RWPE2 (cell line): ENCODE measurements around the gene DRD1.
A peak's percentile ranks its signal among the peaks of the same experiment; 100 is the strongest.

ENCODE experiments used
- ATAC-seq: fragments of 200-7000 bp; cut with Tn5 transposase; 3 replicates; pipeline ENCODE4 v1.9.1; 2021; ENCODE audit warnings: low read depth
- DNase-seq: peaks from one replicate; pipeline ENCODE4 v3.0.0-alpha.2; 2020; ENCODE audit warnings: low spot score
- H3K27ac ChIP-seq: fragments of 450-650 bp; 2 replicates; pipeline ENCODE4 v1.5.1; 2017; ENCODE audit warnings: mild to moderate bottlenecking; ENCODE audit not compliant: poor library complexity, severe bottlenecking
- H3K27me3 ChIP-seq: fragments of 250-450 bp; sonication (Bioruptor Pico); 2 replicates; pipeline ENCODE4 v1.5.1; 2021; ENCODE audit warnings: mild to moderate bottlenecking, moderate library complexity; ENCODE audit not compliant: insufficient read depth, poor library complexity, severe bottlenecking
- H3K36me3 ChIP-seq: fragments of 250-450 bp; sonication (Bioruptor Pico); 2 replicates; pipeline ENCODE4 v1.5.1; 2020; ENCODE audit warnings: low read depth, mild to moderate bottlenecking, moderate library complexity
- H3K4me1 ChIP-seq: fragments of 250-450 bp; sonication (Bioruptor Pico); 2 replicates; pipeline ENCODE4 v1.5.1; 2021; ENCODE audit warnings: mild to moderate bottlenecking, moderate library complexity; ENCODE audit not compliant: insufficient read depth, poor library complexity, severe bottlenecking
- H3K4me3 ChIP-seq: fragments of 250-450 bp; sonication (Bioruptor Pico); 2 replicates; pipeline ENCODE4 v1.5.1; 2021; ENCODE audit warnings: mild to moderate bottlenecking, moderate library complexity; ENCODE audit not compliant: severe bottlenecking
- H3K9me3 ChIP-seq: fragments of 250-450 bp; sonication (Bioruptor Pico); 2 replicates; pipeline ENCODE4 v1.5.1; 2021; ENCODE audit warnings: mild to moderate bottlenecking, moderate library complexity; ENCODE audit not compliant: severe bottlenecking
- TF ChIP-seq, protein P1 (sequence below): fragments of 450-650 bp; IDR thresholded peaks from one replicate; pipeline ENCODE4 v1.5.1; 2017; ENCODE audit warnings: mild to moderate bottlenecking, moderate library complexity; ENCODE audit not compliant: poor library complexity, severe bottlenecking

DRD1 gene

DNA sequence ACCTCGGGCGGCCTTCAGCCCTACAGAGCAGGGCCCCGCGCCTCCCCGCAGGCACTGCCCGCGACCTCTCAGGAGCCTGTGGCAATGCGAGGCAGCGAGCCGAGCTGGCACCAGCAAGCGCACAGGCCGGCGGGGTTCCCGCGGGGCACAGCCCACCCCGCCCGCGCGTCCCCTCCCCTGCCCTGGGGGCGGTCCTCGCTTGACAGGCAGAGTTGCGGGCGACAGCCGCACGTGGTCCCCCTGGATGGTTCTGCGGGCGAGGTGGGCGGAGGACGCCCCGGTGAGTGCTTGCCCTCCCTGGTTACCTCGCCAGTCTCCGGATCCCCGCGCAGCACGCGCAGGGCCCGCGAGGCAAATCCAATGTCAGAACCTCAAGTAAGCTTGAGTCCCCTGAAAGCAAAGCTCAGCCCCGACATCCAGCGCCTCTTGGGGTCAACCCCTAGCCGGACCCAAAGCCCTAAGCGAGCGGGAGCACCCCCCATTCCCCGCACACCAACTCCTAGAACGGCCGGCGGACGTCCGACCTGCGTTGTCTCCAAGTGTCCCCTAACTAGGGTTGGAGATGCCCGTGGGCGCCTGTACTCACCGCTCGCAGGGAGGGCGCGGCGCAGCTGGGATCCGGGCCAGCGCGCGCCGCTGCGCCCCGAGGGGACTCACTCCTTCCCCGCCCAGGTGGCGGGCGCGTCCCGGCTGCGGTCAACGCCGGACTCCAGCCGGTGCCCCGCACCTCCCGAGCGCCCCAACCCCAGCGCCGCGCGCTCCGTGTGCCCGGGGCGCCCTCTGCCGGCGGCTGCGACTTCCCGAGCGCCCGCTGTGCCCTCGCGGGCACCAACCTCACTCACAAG lies at the start of gene DRD1:
TSS of gene DRD1 (minus strand) at position 123 of the 845 bp plus-strand sequence. CDS start 1,083 bp downstream, outside the sequence.
- TF ChIP-seq, protein P1, sequence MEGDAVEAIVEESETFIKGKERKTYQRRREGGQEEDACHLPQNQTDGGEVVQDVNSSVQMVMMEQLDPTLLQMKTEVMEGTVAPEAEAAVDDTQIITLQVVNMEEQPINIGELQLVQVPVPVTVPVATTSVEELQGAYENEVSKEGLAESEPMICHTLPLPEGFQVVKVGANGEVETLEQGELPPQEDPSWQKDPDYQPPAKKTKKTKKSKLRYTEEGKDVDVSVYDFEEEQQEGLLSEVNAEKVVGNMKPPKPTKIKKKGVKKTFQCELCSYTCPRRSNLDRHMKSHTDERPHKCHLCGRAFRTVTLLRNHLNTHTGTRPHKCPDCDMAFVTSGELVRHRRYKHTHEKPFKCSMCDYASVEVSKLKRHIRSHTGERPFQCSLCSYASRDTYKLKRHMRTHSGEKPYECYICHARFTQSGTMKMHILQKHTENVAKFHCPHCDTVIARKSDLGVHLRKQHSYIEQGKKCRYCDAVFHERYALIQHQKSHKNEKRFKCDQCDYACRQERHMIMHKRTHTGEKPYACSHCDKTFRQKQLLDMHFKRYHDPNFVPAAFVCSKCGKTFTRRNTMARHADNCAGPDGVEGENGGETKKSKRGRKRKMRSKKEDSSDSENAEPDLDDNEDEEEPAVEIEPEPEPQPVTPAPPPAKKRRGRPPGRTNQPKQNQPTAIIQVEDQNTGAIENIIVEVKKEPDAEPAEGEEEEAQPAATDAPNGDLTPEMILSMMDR: peak; percentile 98
- Histone ChIP-seq H3K9me3 (no peaks in the 10 kb centered on the region), H3K27ac (no peak within 1 kb of the TSS), H3K27me3 (peaks cover 70% of the 10 kb centered on the region), H3K4me3 (peak within 1 kb of the TSS; percentile 4), H3K4me1 (no peaks in the 10 kb centered on the region), H3K36me3 (no peaks in the 10 kb centered on the region)
- peak; percentile 69 for DNase-seq
- peak; percentile 84 for ATAC-seq

GRCh38 chr5:175493726-175494125 lies 49.7 kb upstream of the DRD1 start:
- Histone ChIP-seq H3K36me3 (peaks cover 100% of the 10 kb centered on the region), H3K27ac (peak overlapping the region; percentile 3)
- TF ChIP-seq, protein P1: no peak

DNA sequence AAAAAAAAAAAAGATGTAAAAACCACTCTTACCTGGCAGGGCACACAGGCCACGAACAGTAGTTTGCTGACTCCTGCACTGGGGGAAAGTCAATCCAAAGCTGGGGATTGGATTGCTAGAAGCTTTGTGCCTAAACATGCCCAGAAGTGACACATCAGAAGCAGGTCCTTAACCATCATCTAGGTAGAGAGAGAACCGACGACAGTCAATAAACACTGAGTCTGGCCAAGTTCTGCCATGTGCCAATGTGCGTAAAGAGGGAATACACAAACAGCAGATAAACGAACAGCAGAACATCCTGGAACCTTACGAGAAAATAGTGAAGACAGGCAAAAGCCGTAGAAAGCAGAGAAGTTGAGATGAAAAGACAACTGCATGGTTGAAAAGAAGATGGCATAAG lies 49.3 kb upstream of the DRD1 start:
- Histone ChIP-seq H3K9me3 (no peaks in the 10 kb centered on the region), H3K27me3 (no peaks in the 10 kb centered on the region), H3K4me3 (no peak overlapping the region), H3K4me1 (peaks cover 8% of the 10 kb centered on the region), H3K27ac (no peak overlapping the region), H3K36me3 (peaks cover 100% of the 10 kb centered on the region)
- ATAC-seq: no peak
- DNase-seq: no peak
- TF ChIP-seq, protein P1: no peak

More at GRCh38 chr5:175493726-175494125, 49.7 kb upstream of the DRD1 start:
- Histone ChIP-seq H3K4me3 (no peak overlapping the region), H3K9me3 (no peaks in the 10 kb centered on the region), H3K4me1 (peaks cover 8% of the 10 kb centered on the region), H3K27me3 (no peaks in the 10 kb centered on the region)
- ATAC-seq: no peak
- DNase-seq: no peak

GRCh38 chr5:175491223-175491622 lies 47.2 kb upstream of the DRD1 start:
- ATAC-seq: no peak
- H3K36me3 ChIP-seq: peaks cover 95% of the 10 kb centered on the region

More at GRCh38 chr5:175491223-175491622, 47.2 kb upstream of the DRD1 start:
- Histone ChIP-seq H3K9me3 (no peaks in the 10 kb centered on the region), H3K27ac (no peak overlapping the region), H3K4me1 (peaks cover 8% of the 10 kb centered on the region), H3K27me3 (no peaks in the 10 kb centered on the region), H3K4me3 (no peak overlapping the region)
- DNase-seq: no peak
- TF ChIP-seq, protein P1: no peak
